CMK (cell line): ENCODE results near the gene ECE2.
"Not testable (repeated sequence)": the region's sequence is repeated elsewhere in the genome, so short reads cannot be mapped to it uniquely, and the experiment has no call there.

Experiments
- DNase-seq: peaks from one replicate; pipeline ENCODE4 v3.0.0-alpha.2; 2010; ENCODE audit warnings: low read depth

The ECE2 gene

GRCh38 chr3:184336547-184337398, 61.0 kb downstream of the ECE2 start:
- no peak for DNase-seq

- DNase-seq, result no peak
Observed at GRCh38 chr3:184337399-184337714, 61.5 kb downstream of the ECE2 start, which contains the start of gene FAM131A. FAM131A (plus strand) TSS chr3:184337600; CDS start chr3:184337631, 31 bp downstream.

- DNase-seq, result no peak
Observed at GRCh38 chr3:184337981-184338380, 62.2 kb downstream of the ECE2 start.

- DNase-seq, result no peak
Observed at GRCh38 chr3:184338511-184338945, 62.7 kb downstream of the ECE2 start.

- no peak for DNase-seq
Observed at GRCh38 chr3:184339001-184339400, 63.2 kb downstream of the ECE2 start.

- DNase-seq, result not testable (repeated sequence)
Observed at GRCh38 chr3:184339451-184340135, 63.8 kb downstream of the ECE2 start.

- DNase-seq, result no peak
Observed at GRCh38 chr3:184341925-184342324, 66.1 kb downstream of the ECE2 start.
